IPS DF 4.7 (cell line): ENCODE results near the gene KLF17.
"Not testable (repeated sequence)": the region's sequence is repeated elsewhere in the genome, so short reads cannot be mapped to it uniquely, and the experiment has no call there.

Source experiments
- DNase-seq: peaks from one replicate; pipeline ENCODE4 v3.0.0-alpha.2; 2013; ENCODE audit warnings: low spot score; ENCODE audit errors: extremely low read depth

Gene KLF17

DNA sequence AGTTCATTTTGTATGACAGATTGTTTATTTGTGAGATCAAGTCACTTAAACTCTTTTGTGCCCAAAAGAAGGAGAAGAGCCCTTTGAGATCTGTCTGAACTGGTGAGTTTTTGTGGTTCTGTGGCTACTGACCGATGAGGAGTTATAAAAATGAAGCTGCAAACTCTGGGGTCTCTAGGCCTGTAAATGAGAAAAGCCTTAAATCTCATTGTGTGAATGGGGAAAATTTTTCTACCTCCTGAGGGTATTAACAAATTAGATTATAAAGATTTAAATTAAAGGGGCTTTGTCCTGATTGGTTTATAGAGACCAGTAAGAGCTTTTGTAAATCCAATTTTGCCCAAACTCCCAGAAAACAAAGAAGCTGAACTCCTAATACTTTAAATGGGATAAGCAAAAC is 9.7 kb upstream of the KLF17 start:
- no peak for DNase-seq

- DNase-seq, result no peak
Measured at GRCh38 chr1:44110916-44111315, 7.7 kb upstream of the KLF17 start.

GRCh38 chr1:44111861-44112260 is 6.8 kb upstream of the KLF17 start:
- DNase-seq, result no peak

- DNase-seq, result no peak
Measured at GRCh38 chr1:44112486-44112885, 6.1 kb upstream of the KLF17 start.

- DNase-seq, result no peak
Measured at GRCh38 chr1:44113095-44113609, 5.5 kb upstream of the KLF17 start.

- DNase-seq, result no peak
Measured at GRCh38 chr1:44114098-44114497, 4.5 kb upstream of the KLF17 start.

GRCh38 chr1:44117272-44117671 is 1.3 kb upstream of the KLF17 start:
- DNase-seq, result not testable (repeated sequence)

DNA sequence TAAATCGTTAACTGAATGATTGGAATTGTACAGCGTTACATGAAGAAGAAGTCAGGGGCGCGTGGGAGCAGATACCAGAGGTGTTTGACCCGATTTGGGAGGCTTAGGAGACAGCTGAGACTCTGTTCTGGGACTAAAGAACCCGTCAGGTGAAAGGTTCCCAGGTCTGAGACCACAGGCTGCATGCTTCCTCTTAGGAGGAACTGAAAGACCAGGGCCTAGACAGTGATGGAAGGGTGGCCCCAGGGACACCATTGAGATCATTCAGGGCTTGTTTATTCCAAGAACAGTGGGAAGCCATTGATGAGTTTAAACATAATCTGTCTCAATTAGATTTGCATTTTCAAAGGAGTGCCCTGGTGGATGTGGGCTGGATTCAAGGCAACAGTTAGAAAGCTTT is 904 bp downstream of the KLF17 start:
- peak; percentile 25 for DNase-seq

DNA sequence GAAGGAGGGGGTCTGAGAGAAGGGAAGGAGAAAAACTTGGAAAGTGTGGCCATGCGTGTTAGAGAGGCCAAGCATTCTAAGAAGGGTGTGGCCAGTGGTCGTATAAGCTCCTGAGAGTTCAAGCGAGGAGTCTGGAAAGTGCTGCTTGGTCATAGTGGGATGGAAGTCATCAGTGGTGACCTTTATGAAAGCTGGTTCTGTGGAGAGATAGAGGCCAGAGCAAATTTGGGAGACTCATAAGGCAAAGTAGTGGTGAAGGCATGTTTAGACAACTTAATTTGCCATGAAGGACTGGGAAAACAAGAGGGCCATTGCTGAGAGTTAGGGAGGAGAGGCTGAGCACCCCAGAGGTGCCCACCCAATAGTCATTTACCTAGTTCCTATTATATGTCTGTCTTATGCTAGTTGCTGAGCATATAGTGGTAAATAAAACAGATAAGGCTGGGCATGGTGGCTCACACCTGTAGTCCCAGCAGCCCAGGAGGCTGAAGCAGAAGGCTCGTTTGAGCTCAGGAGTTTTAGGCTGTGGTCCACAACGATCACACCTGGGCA is 1.9 kb downstream of the KLF17 start:
- no peak for DNase-seq

GRCh38 chr1:44129616-44130500 is 11.2 kb downstream of the KLF17 start:
- DNase-seq, result no peak

DNA sequence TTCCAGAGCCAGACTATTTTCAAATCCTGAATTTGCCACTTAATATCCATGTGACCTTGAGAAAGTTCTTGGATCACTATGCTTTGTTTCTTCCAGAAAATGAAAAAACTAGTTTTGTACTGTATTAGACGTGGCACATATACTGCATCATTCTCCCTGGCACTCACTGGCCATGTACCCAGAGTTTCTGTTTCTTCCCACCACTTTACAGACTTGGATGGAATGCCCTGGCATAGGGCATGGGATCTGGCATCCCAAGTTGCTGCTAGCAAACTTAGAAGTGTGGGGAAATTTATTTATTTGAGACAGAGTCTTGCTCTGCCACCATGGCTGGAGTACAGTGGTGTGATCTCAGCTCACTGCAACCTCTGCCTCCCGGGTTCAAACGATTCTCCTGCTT is 12.8 kb downstream of the KLF17 start:
- DNase-seq, result no peak

DNA sequence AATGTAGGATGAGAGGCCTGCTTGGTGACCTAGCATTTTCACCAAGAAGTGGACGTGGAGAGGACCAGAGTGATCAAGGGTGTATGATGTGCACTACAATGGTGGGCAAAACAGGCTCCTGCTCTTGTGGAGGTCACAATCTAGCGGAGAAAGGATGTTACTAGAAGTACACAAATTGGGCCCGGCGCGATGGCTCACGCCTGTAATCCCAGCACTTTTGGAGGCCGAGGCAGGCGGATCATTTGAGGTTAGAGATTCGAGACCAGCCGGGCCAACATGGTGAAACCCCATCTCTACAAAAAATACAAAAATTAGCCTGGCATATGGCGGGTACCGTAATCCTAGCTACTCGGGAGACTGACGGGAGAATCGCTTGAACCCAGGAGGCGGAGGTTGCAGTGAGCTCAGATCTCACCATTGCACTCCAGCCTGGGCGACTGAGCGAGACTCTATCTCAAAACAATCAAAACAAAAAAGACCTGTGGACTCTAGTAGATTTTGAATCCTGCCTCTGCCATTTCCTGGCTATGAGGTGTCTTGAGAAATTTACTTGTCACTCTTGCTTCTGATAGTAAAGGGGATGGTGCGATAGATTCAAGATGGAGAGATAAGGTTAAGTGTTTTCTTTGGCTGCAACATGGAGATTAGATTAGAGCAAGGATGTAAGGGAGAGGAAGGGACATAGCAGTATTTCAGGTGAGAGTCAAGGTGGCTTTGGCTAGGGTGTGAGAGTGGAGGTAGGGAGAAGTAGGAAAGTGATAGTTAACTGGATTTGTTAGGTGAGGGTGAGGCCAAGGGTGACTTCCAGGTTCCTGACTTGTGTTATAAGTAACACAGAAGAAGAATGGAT is 15.7 kb downstream of the KLF17 start:
- no peak for DNase-seq

- DNase-seq, result no peak
Measured at GRCh38 chr1:44135886-44136285, 17.3 kb downstream of the KLF17 start.

- no peak for DNase-seq
Measured at GRCh38 chr1:44138239-44138638, 19.6 kb downstream of the KLF17 start.

- DNase-seq, result not testable (repeated sequence)
Measured at GRCh38 chr1:44139565-44139964, 20.9 kb downstream of the KLF17 start.

DNA sequence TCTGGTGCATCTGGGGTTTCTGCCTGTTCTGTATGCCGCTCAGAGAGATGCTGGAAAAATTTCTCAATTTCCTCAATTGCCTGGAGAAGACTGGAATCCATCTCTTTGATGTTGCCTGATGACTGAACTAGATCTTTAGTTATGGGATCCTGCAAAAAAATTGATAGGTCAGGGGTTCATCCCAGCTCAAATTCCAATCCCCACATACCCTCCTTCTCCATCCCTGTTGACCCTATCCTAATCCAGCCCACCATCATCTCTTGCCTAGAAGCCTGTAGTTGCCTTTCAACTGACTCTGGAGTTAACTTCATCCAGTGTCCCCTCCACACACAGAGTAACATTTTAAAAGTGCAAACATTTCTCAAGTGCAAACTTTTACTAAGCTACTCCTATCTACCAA is 22.9 kb downstream of the KLF17 start, which contains the start of gene KLF18:
KLF18 (minus strand) TSS at position 101 of the 400 bp plus-strand sequence; CDS start at position 101, 0 bp downstream.
- DNase-seq, result no peak

- DNase-seq, result no peak
Measured at GRCh38 chr1:44144962-44145756, 26.5 kb downstream of the KLF17 start.

- DNase-seq, result no peak
Measured at GRCh38 chr1:44146536-44147361, 28.1 kb downstream of the KLF17 start.

- DNase-seq, result no peak
Measured at GRCh38 chr1:44147582-44147981, 29.0 kb downstream of the KLF17 start.

GRCh38 chr1:44151332-44151731 is 32.7 kb downstream of the KLF17 start:
- no peak for DNase-seq
